Measurements from ENCODE around the gene MRPS7. TPM values are rescaled to one million over a fixed set of nuclear protein-coding genes. Genes with fewer than 3 reads are reported as not detected.
"Not testable (repeated sequence)": the region's sequence is repeated elsewhere in the genome, so short reads cannot be mapped to it uniquely, and the experiment has no call there.

Gene MRPS7
- total RNA-seq, 1 donor from 2014 or later: 121 TPM

DNA sequence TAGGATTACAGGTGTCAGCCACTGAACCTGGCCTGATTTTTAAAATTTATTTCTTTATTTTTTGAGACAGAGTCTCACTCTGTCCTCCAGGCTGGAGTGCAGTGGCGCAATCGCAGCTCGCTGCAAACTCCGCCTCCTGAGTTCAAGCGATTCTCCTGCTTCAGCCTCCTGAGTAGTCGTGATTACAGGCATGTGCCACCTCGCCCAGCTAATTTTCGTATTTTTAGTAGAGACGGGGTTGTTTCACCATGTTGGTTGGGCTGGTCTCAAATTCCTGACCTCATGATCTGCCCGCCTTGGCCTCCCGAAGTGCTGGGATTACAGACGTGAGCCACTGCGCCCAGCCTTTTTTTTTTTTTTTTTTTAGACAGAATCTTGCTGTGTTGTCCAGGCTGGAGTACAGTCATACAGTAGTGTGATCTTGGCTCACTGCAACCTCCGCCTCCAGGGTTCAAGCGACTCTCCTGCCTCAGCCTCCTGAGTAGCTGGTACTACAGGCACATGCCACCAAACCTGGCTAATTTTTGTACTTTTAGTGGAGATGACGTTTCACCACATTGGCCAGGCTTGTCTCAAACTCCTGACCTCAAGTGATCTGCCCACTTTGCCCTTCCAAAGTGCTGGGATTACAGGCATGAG lies 31.2 kb downstream of the MRPS7 start:
- H3K9me3 Mint-ChIP-seq; H3K27ac Mint-ChIP-seq; H3K4me3 Mint-ChIP-seq; DNase-seq; H3K27me3 Mint-ChIP-seq; H3K36me3 Mint-ChIP-seq (ENCODE audit: low read depth): not testable (repeated sequence)
- H3K4me1 Mint-ChIP-seq: peaks cover 31% of the 10 kb centered on the region
- intact Hi-C loops (cut with micrococcal nuclease): loop anchor here (10.0 kb wide), 1 partner anchor 222 kb away; the partner anchor contains the start of genes CASKIN2 and TSEN54

DNA sequence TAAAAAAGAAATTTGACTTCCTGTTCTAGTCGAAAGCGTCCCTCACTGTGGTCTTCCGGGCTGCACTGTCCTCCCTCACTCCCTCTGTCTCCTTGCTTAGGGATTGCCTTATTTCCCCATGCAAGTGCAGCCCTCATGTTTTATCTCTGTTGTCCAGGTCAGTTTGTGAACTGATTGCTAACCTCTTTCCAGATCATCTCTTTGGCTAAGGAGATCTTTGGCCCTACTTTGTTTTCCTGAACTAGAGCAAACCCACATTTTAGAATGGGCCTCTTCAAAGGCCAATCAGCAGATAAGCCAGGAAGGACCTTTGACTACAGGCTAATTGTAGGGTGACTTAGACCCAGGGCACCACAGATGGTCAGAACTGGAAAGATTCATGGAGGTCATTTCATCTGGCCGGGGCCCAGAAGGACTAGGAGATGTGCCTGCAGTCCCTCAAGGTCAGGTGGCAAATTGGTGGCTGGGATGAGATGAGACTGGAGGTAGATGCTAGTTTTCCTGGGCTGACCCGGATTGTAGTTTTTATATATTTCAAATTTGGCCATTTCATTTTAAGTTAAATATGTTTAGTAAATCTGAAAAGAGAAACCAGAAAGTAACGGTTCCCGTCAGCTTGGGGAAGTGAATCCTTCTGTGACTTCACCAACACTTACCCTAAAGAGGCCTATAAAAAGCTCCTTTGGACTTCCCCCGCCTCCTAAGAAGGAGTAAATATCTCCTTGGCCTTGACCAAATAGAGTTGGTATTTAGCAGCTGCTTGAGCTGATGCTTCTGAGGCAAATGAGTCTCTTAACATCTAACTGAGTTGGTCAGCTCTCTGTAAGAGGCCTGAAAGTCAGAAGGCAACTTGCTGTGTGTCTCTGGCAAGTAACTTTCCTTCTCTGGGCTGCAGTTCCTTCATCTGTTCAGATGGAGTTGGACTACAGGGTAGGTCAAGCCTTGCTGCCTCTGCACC lies 33.8 kb downstream of the MRPS7 start:
- H3K4me3 Mint-ChIP-seq: peak overlapping the region; percentile 34
- no peaks in the 10 kb centered on the region for H3K9me3 Mint-ChIP-seq
- peak; percentile 81 for DNase-seq
- peak overlapping the region; percentile 86 for H3K27ac Mint-ChIP-seq
- intact Hi-C loops (cut with micrococcal nuclease): loop anchor here (1.0 to 10.0 kb wide), 3 partner anchors 19 to 219 kb away; partner anchors contain the start of genes CASKIN2 and TSEN54
- no peaks in the 10 kb centered on the region for H3K36me3 Mint-ChIP-seq (ENCODE audit: low read depth)
- peaks cover 23% of the 10 kb centered on the region for H3K4me1 Mint-ChIP-seq
- H3K27me3 Mint-ChIP-seq: no peaks in the 10 kb centered on the region

DNA sequence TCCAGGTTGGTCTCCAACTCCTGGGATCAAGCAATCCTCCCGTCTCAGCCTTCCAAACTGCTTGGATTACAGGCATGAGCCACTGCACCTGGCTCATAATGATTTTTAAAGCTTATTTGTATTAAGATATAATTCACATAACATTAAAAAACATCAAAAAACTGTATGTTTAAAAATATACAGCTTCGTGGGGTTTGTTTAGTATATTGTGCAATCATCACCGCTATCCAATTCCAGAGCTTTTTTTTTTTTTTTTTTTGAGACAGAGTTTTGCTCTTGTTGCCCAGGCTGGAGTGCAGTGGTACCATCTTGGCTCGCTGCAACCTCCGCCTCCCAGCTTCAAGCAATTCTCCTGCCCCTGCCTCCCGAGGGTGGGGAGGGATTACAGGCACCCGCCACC lies 38.6 kb downstream of the MRPS7 start:
- Mint-ChIP-seq H3K27ac (no peak overlapping the region), H3K4me1 (peaks cover 15% of the 10 kb centered on the region), H3K9me3 (no peaks in the 10 kb centered on the region), H3K4me3 (no peak overlapping the region), H3K27me3 (no peaks in the 10 kb centered on the region), H3K36me3 (ENCODE audit: low read depth) (peaks cover 2% of the 10 kb centered on the region)
- DNase-seq: no peak
- intact Hi-C loops (cut with micrococcal nuclease): no loop called here

DNA sequence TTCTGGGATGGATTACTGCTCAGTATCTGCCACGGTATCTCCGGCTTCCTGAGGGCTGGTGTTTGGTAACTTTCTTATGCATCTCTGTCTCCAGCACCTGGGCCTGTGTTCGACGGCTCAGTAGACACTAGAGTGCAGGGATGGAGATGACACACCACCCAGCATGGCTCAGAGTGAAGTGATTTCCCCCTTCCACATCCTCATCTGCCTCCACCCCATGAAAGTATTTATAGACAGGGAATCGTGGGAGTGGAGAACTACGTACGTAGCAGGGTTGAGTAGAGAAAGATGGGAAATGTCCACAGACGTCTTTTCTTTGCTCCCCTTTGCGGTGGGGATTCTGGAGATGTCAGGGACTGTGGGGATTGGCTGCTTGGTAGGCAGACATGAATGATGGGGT lies 39.4 kb downstream of the MRPS7 start:
- peaks cover 9% of the 10 kb centered on the region for H3K4me1 Mint-ChIP-seq
- peaks cover 2% of the 10 kb centered on the region for H3K36me3 Mint-ChIP-seq (ENCODE audit: low read depth)
- no peaks in the 10 kb centered on the region for H3K27me3 Mint-ChIP-seq
- intact Hi-C loops (cut with micrococcal nuclease): no loop called here
- no peak overlapping the region for H3K27ac Mint-ChIP-seq
- DNase-seq: no peak
- no peaks in the 10 kb centered on the region for H3K9me3 Mint-ChIP-seq
- no peak overlapping the region for H3K4me3 Mint-ChIP-seq

DNA sequence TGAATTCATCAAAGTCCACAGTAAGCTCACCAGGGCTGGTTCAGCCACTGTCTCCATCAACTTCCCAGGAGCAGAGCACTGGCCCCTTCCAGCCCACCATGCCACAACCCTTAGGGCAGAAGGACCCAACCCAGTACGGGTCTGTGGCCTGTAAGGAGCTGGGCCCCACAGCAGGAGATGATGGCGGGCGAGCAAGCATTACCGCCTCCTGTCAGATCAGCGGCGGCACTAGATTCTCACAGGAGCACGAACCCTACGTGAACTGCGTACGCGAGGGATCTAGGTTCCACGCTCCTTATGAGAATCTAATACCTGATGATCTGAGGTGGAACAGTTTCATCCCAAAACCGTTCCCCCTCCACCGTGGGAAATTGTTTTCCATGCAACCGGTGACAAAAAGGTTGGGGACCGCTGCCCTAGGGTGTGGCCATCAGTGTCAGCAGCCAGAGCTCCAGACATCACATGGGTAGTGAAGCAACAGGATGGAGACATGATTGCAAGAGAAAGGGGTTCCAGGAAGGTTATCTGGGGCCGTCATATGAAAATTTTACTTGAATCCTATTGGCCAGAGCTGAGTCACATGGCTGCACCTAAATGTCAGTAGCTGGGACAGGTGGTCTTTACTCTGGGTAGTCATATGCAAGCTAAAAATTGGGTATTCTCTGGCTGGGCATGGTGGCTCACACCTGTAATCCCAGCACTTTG lies 40.0 kb downstream of the MRPS7 start:
- Mint-ChIP-seq H3K36me3 (ENCODE audit: low read depth) (peaks cover 2% of the 10 kb centered on the region), H3K9me3 (no peaks in the 10 kb centered on the region), H3K4me1 (peaks cover 7% of the 10 kb centered on the region), H3K27ac (no peak overlapping the region), H3K27me3 (no peaks in the 10 kb centered on the region), H3K4me3 (no peak overlapping the region)
- intact Hi-C loops (cut with micrococcal nuclease): no loop called here
- DNase-seq: no peak

DNA sequence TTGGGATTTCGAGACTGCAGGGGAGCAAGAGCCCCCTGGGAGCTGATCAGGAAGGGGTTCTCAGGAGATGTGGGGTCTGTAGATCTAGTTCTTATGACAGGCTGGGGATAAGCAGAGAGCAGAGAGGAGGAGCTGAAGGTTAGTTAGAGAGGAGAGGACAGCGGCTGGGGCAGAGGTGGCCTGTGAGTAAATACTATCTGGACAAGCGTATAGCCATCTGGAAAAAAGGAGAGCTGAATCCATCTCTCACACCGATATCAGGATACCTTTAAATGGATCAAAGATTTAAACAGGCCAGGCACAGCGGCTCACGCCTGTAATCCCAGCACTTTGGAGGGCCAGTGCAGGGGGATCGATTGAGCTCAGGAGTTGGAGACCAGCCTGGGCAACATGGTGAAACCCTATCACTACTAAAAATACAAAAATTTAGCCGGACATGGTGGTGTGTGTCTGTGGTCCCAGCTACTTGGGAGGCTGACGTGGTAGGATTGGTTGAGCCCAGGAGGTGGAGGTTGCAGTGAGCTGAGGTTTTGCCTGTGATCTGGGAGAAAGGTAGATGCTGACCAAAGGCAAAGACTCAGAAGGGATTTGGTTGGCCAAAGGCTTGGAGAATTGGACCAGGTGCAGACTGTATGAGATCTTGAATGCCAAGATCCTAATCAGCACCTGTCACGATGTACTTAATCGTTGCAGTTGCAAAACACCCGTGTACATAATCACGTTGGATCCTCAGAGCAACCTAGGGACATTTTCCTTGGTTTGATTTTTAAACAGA lies 46.5 kb downstream of the MRPS7 start:
- intact Hi-C loops (cut with micrococcal nuclease): no loop called here
- Mint-ChIP-seq H3K9me3 (no peaks in the 10 kb centered on the region), H3K27ac (peak overlapping the region; percentile 27), H3K27me3 (no peaks in the 10 kb centered on the region), H3K4me1 (peaks cover 5% of the 10 kb centered on the region), H3K36me3 (ENCODE audit: low read depth) (no peaks in the 10 kb centered on the region), H3K4me3 (no peak overlapping the region)
- DNase-seq: no peak

DNA sequence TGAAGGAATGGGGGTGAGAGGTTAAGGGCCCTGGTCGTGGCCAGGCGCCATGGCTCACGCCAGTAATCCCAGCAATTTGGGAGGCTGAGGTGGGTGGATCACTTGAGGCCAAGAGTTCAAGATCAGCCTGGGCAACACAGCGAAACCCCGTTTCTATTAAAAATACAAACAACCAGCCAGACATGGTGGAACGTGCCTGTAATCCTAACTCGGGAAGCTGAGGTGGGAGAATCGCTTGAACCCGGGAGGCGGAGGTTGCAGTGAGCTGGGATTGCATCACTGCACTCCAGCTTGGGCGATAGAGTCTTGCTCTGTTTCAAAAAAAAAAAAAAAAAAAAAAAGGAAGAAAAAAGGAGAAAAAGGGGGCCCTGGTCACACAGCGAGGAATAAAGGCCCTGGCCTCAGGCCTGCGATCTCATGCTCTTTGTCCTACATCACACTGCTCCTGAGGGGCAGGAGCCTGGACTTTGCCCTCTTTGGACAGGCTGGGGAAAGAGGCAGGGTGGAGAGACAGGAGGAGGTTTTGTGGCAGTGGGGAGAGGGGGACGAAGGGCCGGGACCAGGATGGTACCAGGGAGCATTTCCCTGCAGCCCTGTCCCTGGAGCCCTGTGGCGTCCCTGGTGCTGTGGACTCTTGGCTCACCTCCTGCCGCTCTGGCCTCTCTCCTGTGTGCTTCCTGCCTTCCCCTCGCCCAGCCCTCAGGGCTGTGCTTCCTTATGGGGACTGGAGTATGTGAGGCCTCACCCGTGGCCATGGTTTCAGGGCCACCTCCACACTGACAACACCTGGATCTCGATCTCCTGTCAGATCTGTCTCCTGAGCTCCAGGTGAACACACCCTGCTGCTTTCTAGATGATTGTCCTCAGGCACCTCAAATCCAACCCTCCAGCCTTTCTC lies 47.3 kb downstream of the MRPS7 start:
- Mint-ChIP-seq H3K27me3 (no peaks in the 10 kb centered on the region), H3K27ac (no peak overlapping the region), H3K4me1 (peaks cover 10% of the 10 kb centered on the region), H3K36me3 (ENCODE audit: low read depth) (peaks cover 2% of the 10 kb centered on the region), H3K9me3 (no peaks in the 10 kb centered on the region), H3K4me3 (no peak overlapping the region)
- intact Hi-C loops (cut with micrococcal nuclease): no loop called here
- no peak for DNase-seq

DNA sequence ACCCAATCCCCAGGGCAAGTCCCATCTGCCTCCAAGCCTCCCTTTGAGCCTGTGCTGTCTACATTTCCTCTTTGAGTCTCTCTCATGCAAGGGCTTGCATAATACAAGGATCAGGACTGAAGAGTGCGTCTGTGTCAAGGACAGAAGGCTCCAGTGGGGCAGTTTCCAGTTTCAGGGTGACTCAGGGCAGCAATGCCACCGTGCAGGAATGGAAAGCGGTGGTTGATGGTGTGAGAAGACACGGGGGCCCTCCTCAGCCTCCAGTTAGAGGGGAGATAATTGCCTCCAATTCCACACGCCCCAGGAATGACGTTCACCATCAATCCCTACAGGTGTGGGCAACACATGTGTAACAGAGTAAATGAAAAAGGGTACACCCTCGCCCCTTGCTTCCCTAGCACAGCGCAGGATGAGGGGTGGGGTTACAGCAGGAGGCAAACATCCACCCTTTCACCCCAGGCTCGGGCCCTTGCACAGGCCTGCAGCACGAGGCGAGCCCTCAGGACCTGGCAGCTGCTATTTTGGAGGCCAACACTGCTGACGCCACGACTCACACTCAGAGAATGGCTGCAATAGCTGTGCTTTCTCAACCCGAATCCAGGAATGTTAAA lies 52.4 kb downstream of the MRPS7 start:
- Mint-ChIP-seq H3K4me1 (peaks cover 19% of the 10 kb centered on the region), H3K27me3 (no peaks in the 10 kb centered on the region), H3K4me3 (peak overlapping the region; percentile 28), H3K27ac (peak overlapping the region; percentile 78), H3K9me3 (no peaks in the 10 kb centered on the region), H3K36me3 (ENCODE audit: low read depth) (peaks cover 12% of the 10 kb centered on the region)
- intact Hi-C loops (cut with micrococcal nuclease): loop anchor here (2.0 kb wide), 1 partner anchor 17 kb away; no protein-coding TSS in a partner anchor
- DNase-seq: no peak

DNA sequence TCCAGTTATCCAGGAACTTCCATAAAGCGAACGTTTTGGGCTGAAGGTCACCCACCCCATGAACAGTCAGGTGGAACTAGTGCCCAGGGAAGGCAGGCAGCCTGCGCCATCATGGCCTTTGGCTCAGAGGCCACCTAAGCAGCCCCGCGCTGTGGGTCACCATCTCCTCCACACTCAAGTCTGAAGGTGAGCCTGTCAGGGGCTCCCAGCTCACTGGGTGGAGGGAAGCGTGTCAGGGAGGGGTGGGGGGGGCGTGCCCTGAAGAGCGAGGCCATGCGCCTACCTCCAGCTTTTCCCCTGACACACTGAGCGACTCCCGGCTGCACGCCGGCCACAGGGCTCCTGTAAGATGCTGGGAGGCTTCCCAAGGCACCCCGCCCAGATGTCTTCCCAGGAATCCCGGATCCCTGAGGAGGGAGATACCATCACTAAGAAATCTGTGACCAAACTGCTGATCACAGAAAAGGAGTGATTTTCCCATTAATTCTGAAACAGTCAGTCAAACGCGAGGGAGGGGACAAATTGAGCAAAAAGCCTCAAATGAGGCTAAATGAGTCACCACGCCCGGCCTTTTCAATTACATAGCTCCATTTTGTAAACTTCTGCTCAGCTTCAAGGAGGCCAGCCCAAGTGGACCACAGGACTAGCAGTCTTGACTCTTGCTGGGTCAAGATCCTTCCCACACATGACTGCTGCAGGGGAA lies 54.0 kb downstream of the MRPS7 start:
- Mint-ChIP-seq H3K27me3 (no peaks in the 10 kb centered on the region), H3K4me3 (peak overlapping the region; percentile 23), H3K9me3 (no peaks in the 10 kb centered on the region), H3K27ac (peak overlapping the region; percentile 82), H3K4me1 (peaks cover 17% of the 10 kb centered on the region), H3K36me3 (ENCODE audit: low read depth) (peaks cover 22% of the 10 kb centered on the region)
- intact Hi-C loops (cut with micrococcal nuclease): loop anchor here (2.0 kb wide), 1 partner anchor 19 kb away; no protein-coding TSS in a partner anchor
- DNase-seq: no peak
